ENCODE measurements around the gene C17orf50. TPM values are rescaled to one million over a fixed set of nuclear protein-coding genes. Genes with fewer than 3 reads are reported as not detected.

C17orf50 gene
- not detected for total RNA-seq

GRCh38 chr17:35760587-35760986 is at the start of gene C17orf50:
Gene C17orf50 (plus strand): TSS chr17:35760887. CDS start chr17:35760942, 55 bp downstream.
- no peak within 1 kb of the TSS for H3K27ac Mint-ChIP-seq
- H3K4me3 Mint-ChIP-seq = no peak within 1 kb of the TSS
- intact Hi-C loops (cut with micrococcal nuclease) = no loop called here
- ChIA-PET CTCF (interaction anchor here (0.7 to 9.2 kb wide), 3 partner anchors 11 to 48 kb away, joined by 3 to 336 read pairs (median 4); partner anchors contain the start of gene TAF15), POLR2A (no interaction called here)
- DNase-seq = no peak
- no peaks in the 10 kb centered on the region for H3K9me3 Mint-ChIP-seq
- H3K27me3 Mint-ChIP-seq = no peaks in the 10 kb centered on the region
- H3K4me1 Mint-ChIP-seq (ENCODE audit: low read depth) = peaks cover 9% of the 10 kb centered on the region
- H3K36me3 Mint-ChIP-seq = no peaks in the 10 kb centered on the region

DNA sequence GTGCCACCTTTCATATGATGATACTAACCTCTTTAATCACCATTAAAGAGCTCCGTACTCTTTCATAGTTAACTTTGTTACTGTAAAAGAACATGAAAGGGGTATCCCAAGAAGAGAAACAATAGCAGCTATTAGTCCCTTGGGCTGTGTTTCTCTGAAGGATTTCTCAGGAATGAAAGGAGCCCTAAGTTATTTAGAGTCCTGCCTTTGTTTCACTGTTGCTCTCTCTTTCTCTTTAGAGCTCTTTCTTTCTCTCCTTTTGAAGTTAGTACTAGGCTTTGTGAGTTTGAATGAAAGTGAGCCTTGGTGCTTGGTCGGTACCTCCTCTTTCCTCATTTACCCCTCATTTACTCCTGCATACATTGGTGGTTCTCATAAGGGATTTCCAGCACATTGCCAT is 49.7 kb upstream of the C17orf50 start:
- no peak overlapping the region for H3K27ac Mint-ChIP-seq
- intact Hi-C loops (cut with micrococcal nuclease) = no loop called here
- H3K36me3 Mint-ChIP-seq = peaks cover 17% of the 10 kb centered on the region
- peaks cover 27% of the 10 kb centered on the region for H3K4me1 Mint-ChIP-seq (ENCODE audit: low read depth)
- POLR2A ChIA-PET = no interaction called here
- H3K9me3 Mint-ChIP-seq = no peaks in the 10 kb centered on the region
- CTCF ChIA-PET = interaction anchor here (1.1 to 2.4 kb wide), 4 partner anchors 12 to 53 kb away, joined by 3 to 5 read pairs (median 4); partner anchors contain the start of gene RASL10B
- no peaks in the 10 kb centered on the region for H3K27me3 Mint-ChIP-seq
- no peak overlapping the region for H3K4me3 Mint-ChIP-seq
- DNase-seq = no peak

DNA sequence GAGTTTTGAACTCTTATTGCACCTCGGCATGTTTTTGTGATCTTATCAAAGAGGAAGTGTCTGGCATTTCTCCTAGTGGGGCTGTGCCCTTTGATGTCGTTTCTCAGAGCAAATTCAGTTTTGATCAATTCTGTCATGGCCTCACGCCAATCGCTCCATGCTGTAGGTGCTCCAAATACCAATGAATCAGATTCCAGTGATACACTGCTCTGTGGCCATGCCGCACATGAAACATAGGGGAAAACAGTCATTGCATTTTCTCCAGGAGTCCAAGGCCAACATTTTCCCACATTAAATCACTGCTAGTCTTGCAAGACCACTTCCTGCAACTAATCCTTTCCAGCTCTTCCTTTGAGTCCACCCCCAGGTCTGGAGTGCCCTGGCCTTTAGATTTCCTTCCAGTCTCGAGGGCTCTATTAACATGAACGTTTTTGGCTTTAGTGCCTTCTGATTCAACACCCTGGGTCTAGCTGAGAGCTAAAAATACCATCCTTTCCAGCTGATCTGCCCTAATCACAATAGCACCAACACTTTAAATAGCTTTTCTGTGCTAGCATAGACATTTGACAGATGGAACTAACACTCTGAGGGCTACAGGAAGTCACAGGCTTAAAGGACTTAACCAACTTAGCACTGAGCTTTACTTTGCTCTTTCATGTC is 47.5 kb upstream of the C17orf50 start:
- ChIA-PET POLR2A (no interaction called here), CTCF (interaction anchor here (0.5 to 1.0 kb wide), 2 partner anchors 98 to 100 kb away, joined by 3 to 4 read pairs; no protein-coding TSS in a partner anchor)
- Mint-ChIP-seq H3K27me3 (no peaks in the 10 kb centered on the region), H3K4me1 (ENCODE audit: low read depth) (peaks cover 21% of the 10 kb centered on the region), H3K36me3 (peaks cover 35% of the 10 kb centered on the region), H3K9me3 (no peaks in the 10 kb centered on the region), H3K4me3 (no peak overlapping the region), H3K27ac (no peak overlapping the region)
- intact Hi-C loops (cut with micrococcal nuclease) = no loop called here
- DNase-seq = no peak

- Mint-ChIP-seq H3K27ac (no peak overlapping the region), H3K9me3 (no peaks in the 10 kb centered on the region), H3K4me1 (ENCODE audit: low read depth) (peaks cover 12% of the 10 kb centered on the region), H3K4me3 (no peak overlapping the region), H3K36me3 (peaks cover 40% of the 10 kb centered on the region), H3K27me3 (no peaks in the 10 kb centered on the region)
- no peak for DNase-seq
- intact Hi-C loops (cut with micrococcal nuclease) = no loop called here
- POLR2A ChIA-PET = no interaction called here
- CTCF ChIA-PET = no interaction called here
Measured at GRCh38 chr17:35714988-35715387, 45.7 kb upstream of the C17orf50 start.

DNA sequence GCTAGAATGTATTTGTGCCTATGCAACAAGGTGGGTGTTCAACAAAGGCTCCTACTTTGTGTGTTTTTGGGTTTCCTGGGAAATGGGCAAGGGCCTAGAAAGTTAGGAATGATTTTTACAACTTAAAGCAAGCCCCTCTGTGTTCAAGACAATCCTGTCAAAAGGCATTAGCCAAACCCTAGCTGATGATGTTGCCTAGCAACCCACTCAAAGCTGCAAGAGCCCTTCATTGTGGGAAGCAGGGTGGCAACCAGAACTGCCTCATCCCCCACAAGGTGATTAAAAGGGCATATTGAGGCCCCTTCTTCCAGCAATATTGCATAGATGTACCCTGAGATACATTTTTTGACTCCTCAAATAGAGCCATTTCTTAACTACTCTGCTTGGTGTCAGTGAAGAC is 45.3 kb upstream of the C17orf50 start:
- no peak for DNase-seq
- no peaks in the 10 kb centered on the region for H3K27me3 Mint-ChIP-seq
- no peak overlapping the region for H3K4me3 Mint-ChIP-seq
- no peaks in the 10 kb centered on the region for H3K9me3 Mint-ChIP-seq
- H3K4me1 Mint-ChIP-seq (ENCODE audit: low read depth) = peaks cover 12% of the 10 kb centered on the region
- H3K27ac Mint-ChIP-seq = no peak overlapping the region
- H3K36me3 Mint-ChIP-seq = peaks cover 39% of the 10 kb centered on the region
- POLR2A ChIA-PET = interaction anchor here (0.9 kb wide), 1 partner anchor 14 kb away, joined by 3 read pairs; no protein-coding TSS in a partner anchor
- CTCF ChIA-PET = interaction anchor here (1.1 to 1.2 kb wide), 2 partner anchors 49 to 80 kb away, joined by 3 to 4 read pairs; partner anchors contain the start of gene MMP28
- intact Hi-C loops (cut with micrococcal nuclease) = no loop called here

GRCh38 chr17:35716173-35716572 is 44.5 kb upstream of the C17orf50 start:
- Mint-ChIP-seq H3K36me3 (peaks cover 37% of the 10 kb centered on the region), H3K9me3 (no peaks in the 10 kb centered on the region), H3K27me3 (no peaks in the 10 kb centered on the region), H3K4me1 (ENCODE audit: low read depth) (peaks cover 10% of the 10 kb centered on the region), H3K4me3 (no peak overlapping the region), H3K27ac (no peak overlapping the region)
- no peak for DNase-seq
- ChIA-PET CTCF (interaction anchor here (1.1 to 1.2 kb wide), 2 partner anchors 48 to 79 kb away, joined by 3 to 4 read pairs; partner anchors contain the start of gene MMP28), POLR2A (interaction anchor here (0.9 kb wide), 1 partner anchor 14 kb away, joined by 3 read pairs; no protein-coding TSS in a partner anchor)
- intact Hi-C loops (cut with micrococcal nuclease) = no loop called here

DNA sequence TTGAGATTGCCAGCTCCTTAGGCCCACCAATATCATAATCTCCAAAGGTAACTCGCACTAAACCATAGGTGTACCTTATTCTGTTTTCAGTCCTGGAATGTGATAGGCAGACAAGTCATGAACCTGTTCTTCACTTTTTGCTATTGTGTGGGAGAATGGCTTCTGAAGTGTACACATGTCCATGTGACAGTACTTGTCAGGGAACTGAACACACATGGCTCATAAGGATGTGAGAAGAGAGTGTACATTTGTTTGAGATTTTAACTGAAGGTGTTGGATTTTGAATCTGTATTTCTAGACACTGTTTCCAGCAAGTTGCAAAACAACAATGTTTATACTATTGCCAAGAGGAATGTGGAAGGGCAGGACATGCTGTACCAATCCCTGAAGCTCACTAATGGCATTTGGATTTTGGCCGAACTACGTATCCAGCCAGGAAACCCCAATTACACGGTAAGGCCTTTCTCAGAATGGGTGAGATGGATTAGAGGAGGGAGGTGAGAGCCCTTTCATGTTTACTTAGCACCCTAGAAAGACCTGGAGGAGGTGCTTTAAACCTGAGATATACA is 43.7 kb upstream of the C17orf50 start:
- Mint-ChIP-seq H3K4me1 (ENCODE audit: low read depth) (peaks cover 6% of the 10 kb centered on the region), H3K36me3 (peaks cover 35% of the 10 kb centered on the region), H3K4me3 (no peak overlapping the region), H3K27ac (no peak overlapping the region), H3K9me3 (no peaks in the 10 kb centered on the region), H3K27me3 (no peaks in the 10 kb centered on the region)
- ChIA-PET POLR2A (no interaction called here), CTCF (interaction anchor here (0.9 kb wide), 1 partner anchor 30 kb away, joined by 4 read pairs; no protein-coding TSS in a partner anchor)
- intact Hi-C loops (cut with micrococcal nuclease) = no loop called here
- no peak for DNase-seq

DNA sequence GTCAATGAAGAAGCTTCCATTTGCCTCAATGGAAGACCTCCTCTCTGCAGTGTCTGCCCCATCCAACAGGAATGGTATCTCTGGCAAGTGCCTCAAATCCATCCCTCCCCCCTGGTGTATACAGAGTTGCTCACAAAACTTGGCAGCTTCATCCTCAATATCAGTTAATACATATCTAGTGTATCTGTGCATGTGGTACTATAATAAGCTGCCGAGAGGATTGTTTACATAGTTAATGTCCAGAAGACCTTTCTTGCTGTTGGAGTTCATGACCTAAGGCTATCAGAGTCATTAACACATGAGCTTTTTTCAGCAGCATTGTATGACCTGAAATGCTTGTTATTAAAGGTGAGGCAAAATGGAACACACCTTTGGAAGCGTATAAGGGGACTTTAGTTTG is 43.2 kb upstream of the C17orf50 start:
- Mint-ChIP-seq H3K27ac (no peak overlapping the region), H3K4me1 (ENCODE audit: low read depth) (peaks cover 4% of the 10 kb centered on the region), H3K9me3 (no peaks in the 10 kb centered on the region), H3K4me3 (no peak overlapping the region), H3K36me3 (peaks cover 37% of the 10 kb centered on the region), H3K27me3 (no peaks in the 10 kb centered on the region)
- no peak for DNase-seq
- intact Hi-C loops (cut with micrococcal nuclease) = no loop called here
- CTCF ChIA-PET = interaction anchor here (0.7 to 0.9 kb wide), 3 partner anchors 9 to 46 kb away, joined by 3 to 4 read pairs (median 3); no protein-coding TSS in a partner anchor
- POLR2A ChIA-PET = no interaction called here

GRCh38 chr17:35723735-35724134 is 37.0 kb upstream of the C17orf50 start:
- peaks cover 46% of the 10 kb centered on the region for H3K36me3 Mint-ChIP-seq
- no peak for DNase-seq
- no peak overlapping the region for H3K4me3 Mint-ChIP-seq
- no peaks in the 10 kb centered on the region for H3K4me1 Mint-ChIP-seq (ENCODE audit: low read depth)
- no peak overlapping the region for H3K27ac Mint-ChIP-seq
- no peaks in the 10 kb centered on the region for H3K27me3 Mint-ChIP-seq
- ChIA-PET CTCF (interaction anchor here (1.0 to 2.0 kb wide), 4 partner anchors 13 to 111 kb away, joined by 3 to 4 read pairs (median 4); no protein-coding TSS in a partner anchor), POLR2A (no interaction called here)
- intact Hi-C loops (cut with micrococcal nuclease) = no loop called here
- H3K9me3 Mint-ChIP-seq = no peaks in the 10 kb centered on the region

DNA sequence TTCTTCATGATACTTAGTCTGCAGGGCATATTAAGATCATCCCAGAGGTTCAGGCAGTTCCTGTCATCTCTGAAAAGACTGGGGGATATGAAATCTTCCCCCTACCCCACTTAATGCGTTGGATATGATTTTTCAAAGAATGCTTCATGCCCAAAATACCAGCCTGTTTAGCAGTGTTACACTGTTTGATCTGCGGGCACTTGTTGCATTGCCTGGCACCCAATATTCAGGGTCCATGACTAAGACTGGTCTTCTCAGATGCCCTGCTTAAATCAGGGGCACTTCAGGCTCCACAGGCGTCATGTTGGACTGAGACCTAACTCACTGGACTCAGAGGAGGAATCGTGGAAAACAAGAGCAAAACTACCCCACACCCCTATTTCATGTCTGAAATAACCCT is 35.6 kb upstream of the C17orf50 start:
- no peaks in the 10 kb centered on the region for H3K27me3 Mint-ChIP-seq
- DNase-seq = no peak
- CTCF ChIA-PET = no interaction called here
- H3K27ac Mint-ChIP-seq = no peak overlapping the region
- no peaks in the 10 kb centered on the region for H3K9me3 Mint-ChIP-seq
- POLR2A ChIA-PET = no interaction called here
- H3K4me1 Mint-ChIP-seq (ENCODE audit: low read depth) = no peaks in the 10 kb centered on the region
- H3K4me3 Mint-ChIP-seq = no peak overlapping the region
- intact Hi-C loops (cut with micrococcal nuclease) = no loop called here
- H3K36me3 Mint-ChIP-seq = peaks cover 41% of the 10 kb centered on the region

- POLR2A ChIA-PET = no interaction called here
- H3K4me3 Mint-ChIP-seq = no peak overlapping the region
- H3K9me3 Mint-ChIP-seq = no peaks in the 10 kb centered on the region
- intact Hi-C loops (cut with micrococcal nuclease) = no loop called here
- H3K27ac Mint-ChIP-seq = no peak overlapping the region
- no peaks in the 10 kb centered on the region for H3K27me3 Mint-ChIP-seq
- CTCF ChIA-PET = interaction anchor here (2.1 kb wide), 1 partner anchor 23 kb away, joined by 12 read pairs; no protein-coding TSS in a partner anchor
- H3K4me1 Mint-ChIP-seq (ENCODE audit: low read depth) = peaks cover 5% of the 10 kb centered on the region
- DNase-seq = no peak
- peaks cover 38% of the 10 kb centered on the region for H3K36me3 Mint-ChIP-seq
Measured at GRCh38 chr17:35725802-35726126, 34.9 kb upstream of the C17orf50 start.

DNA sequence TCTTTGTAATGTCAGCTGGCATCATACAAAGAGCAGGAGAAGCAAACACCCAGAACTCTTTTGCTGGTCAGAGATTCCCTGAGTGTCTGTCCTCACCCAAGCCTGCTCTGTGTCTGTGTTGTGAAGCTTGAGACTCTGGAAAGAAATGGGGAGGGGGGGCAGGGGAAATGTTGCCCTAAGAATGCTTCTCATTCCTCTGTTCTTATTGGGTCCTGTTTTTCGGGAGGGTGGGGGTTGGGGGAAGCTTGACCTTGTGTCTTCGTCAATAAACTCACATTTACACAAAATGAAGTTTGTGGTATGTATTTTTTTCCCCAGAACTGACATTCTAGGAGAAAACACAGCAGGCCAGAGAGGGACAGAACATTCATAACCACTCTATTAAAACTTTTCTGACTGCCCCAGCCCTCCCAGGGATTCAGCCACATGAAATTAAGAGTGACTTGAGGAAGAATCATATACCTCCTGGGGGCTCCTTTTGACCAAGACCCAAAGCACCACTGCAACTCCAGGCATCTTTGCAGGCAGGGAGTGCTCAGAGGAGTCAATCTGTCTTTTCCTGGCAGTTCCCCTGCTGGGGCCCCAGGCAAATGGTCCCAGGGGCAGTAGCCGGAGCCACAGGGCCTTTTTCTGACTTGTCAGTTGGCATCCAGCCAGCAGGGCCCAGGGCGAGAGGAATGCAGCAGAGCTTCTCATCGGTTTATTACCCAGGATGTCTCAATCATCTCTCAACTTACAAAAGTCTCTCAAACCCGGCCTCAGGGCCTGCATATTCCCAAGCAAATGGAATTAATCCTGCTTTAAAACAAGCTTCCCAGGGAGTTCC is 34.3 kb upstream of the C17orf50 start:
- Mint-ChIP-seq H3K36me3 (peaks cover 36% of the 10 kb centered on the region), H3K27me3 (no peaks in the 10 kb centered on the region), H3K9me3 (no peaks in the 10 kb centered on the region), H3K27ac (no peak overlapping the region), H3K4me1 (ENCODE audit: low read depth) (peaks cover 10% of the 10 kb centered on the region), H3K4me3 (no peak overlapping the region)
- CTCF ChIA-PET = interaction anchor here (0.6 to 2.1 kb wide), 2 partner anchors 22 to 73 kb away, joined by 3 to 12 read pairs; no protein-coding TSS in a partner anchor
- DNase-seq = no peak
- POLR2A ChIA-PET = no interaction called here
- intact Hi-C loops (cut with micrococcal nuclease) = no loop called here

All from activated CD4-positive, alpha-beta memory T cell treated with anti-CD3 and anti-CD28 coated beads for 36 hours (primary cell).